Left forelimb (tissue), 1 donor: Measurements from ENCODE around the gene PID1.

ENCODE experiments used
- DNase-seq: peaks from one replicate; pipeline ENCODE4 v3.0.0-alpha.2; 2018; ENCODE audit warnings: low spot score

The PID1 gene

DNA sequence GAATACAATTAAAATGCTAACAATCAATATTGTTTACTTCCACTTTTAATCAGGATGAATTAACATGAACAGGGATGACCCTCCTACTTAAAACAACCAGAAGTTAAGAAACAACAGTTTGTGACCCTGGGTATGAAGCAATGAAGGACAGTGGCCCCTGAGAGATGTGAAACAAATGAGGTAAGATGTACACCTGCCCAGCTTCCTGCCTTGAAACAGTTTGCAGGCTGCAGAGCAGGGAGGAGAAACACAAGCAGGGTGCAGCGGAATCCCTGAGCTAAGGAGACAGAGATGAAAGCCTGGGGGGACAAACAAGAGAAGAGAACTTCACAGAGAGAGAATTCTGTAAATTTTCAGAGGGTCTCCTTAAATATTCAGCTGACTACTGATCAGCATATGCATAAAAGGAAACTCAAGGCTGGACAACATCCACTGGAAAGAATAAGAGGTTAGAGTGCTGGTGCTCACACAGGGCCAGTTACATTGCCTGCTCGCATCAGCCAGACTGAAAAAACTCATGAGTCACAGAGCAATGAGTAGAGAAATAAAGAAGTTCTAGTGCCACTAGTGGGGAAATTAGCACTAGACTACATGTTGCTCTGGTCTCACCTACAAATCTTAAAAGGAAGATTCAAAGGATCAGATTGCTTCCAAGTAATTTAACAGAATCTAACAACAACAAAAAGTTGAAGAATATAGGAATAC, 106.4 kb downstream of the PID1 start:
- DNase-seq: no peak

DNA sequence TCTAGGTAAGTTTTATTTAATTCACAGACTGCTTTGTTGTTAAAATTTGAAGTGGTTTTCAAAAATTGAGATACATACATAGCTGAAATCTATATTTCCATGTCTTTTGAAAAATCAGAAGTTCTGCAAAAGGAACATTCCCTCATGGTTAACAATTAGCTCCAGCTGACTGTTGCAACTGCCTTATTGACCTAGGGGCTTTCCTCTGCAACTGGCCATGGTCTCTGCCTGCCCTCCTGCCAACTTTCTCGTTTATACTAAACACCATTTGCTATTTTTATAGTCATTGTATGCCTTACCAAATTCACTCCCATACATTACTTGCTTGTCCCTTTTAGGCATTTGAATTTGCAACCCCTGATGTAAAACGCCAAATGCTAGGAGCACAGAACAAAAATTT, 107.2 kb downstream of the PID1 start:
- DNase-seq: no peak

DNA sequence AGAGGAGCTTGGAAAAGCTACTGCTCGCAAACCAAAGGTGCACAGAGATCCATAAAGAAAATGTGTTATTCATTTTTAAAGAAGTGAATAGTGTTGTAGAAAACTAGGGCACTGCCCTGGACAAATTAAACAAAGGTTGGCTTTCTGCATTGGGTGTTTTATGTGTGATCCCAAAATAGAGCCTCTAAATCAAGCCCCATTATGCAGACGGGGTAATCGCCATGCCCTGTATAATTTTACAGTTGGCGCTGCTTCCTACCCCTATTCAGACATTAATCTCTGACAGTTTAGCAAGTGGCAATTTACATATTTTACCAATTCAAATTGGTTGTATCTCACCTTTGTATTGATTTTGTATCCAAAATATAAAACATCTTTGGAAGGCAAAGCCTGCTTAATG, 109.1 kb downstream of the PID1 start:
- DNase-seq: no peak

DNA sequence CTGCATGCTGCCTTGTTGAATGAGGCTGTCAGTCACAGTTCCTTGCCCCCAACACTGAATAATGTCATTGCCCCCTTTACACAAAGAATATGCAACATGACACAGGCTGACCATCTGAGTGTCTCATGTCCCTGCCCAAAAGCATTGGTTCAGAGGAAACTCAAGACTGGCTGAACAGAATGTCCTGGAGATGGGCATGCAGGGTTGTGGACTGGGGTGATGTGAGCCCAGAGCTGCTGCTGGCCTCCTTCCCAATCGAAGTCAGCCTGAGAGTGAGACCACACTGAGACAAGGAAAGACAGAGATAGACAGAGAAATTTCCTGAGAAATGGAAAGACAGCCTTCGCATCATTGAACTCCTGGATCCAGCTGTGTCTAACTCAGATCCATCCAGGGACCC, 110.1 kb downstream of the PID1 start:
- no peak for DNase-seq

DNA sequence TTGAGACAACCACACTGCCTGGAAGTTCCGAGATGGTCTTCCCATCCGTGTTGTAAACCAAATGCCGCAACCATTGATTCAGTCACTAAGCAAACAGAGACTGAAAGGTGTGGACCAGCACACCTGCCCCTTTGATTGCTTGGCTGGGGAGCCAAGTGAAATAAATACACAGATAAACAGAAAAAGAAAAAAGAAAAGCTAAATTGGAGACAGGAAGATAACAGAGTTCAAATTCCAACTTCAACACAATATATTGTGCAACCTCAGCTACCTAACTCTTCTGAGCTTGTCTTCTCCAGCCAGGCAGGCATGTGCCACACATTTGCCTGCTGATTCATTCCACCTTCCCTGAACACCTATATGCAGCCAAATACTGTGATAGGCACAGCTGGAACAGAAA, 110.9 kb downstream of the PID1 start:
- no peak for DNase-seq

DNA sequence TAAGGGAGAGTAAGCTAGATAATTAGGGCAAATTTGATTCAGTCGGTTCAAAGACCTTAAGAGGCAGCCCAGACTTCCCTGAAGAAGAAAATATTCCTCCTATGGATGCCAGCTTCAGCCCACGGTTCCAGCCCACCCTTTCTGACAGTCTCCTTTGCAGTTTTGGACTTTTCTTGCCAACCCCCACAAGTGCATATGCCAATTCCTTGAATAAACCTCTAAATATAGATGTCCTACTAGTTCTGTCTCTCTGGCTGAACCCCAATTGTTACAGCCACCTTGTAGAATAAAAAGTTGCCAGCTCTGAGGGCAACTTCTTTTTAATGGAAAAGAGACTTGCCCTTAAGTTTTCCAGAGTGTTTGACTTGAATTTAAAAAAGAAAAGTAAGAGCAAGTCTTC, 111.7 kb downstream of the PID1 start:
- DNase-seq: no peak

DNA sequence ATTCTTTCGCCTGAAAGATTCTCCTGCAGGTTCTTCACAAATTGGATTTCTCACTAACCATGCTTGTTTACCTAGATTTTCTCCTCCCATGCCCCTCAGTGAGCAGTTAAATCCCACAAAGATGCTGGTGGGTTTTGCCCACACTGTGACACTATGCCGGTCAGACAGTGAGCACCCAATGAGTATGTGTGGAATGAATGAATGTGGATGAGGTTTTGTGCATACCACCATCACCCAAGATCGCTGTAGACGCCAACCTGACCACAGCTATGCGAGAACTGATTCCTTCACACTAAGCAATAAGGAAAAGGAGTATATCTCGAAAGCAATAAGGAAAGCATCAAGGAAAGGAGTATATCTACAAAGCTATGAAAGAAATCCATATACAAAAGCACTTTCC, 116.7 kb downstream of the PID1 start:
- no peak for DNase-seq

DNA sequence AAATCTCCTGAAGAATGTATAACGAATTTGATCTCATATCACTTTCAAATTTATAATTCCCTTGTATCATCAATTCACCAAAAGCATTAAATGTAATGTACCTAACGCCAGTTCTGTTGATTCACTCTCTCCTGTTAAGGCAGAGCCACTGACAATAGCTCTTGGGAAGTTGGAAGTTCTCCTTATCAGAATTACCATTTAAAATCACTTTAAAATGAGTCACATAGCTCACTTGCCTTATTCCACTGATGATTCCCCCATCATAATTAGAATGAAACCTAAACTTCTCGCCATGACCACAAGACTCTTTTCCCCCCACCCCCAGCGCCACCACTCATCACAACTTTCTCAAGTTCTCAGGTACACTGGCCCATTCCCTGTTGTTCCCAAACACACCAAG, 117.1 kb downstream of the PID1 start:
- no peak for DNase-seq

DNA sequence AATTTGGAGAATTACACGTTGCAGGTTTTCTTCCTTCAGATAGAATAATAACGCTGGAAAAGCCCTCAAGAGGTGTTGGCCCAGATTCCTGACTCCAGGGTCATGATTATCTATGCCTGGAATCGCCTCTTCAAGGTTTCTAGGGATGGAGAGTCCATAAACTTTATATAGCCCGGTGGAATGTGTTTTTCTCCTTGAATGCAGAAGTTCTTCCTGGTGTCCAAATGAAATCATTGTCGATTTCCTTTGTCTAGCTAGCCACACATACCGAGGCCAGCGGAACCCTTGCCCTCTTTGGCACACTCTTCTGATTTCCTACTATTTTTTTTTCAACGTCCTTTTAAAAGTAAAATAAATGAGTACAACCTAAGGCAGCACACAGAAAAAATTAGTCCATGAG, 117.8 kb downstream of the PID1 start:
- no peak for DNase-seq

DNA sequence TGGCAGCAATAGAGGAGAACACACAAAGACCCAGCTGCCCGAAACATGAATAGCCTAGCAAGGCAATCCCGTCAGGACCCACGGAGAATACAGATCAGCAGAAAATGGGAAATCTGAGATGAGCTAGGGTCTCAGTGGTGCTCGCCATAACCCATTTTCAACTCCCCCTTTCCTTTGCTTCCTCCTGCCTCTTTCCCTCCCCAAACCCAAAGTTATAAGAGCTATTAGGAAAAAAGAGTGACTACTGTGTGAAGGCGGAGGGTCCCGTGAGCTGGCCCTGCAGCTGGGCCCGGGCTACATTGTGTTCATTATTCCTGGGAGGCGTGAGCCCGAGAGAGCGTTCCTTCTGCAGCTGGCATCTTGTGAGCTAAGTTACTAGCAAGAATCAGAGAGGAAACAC, 118.4 kb downstream of the PID1 start:
- DNase-seq: no peak

DNA sequence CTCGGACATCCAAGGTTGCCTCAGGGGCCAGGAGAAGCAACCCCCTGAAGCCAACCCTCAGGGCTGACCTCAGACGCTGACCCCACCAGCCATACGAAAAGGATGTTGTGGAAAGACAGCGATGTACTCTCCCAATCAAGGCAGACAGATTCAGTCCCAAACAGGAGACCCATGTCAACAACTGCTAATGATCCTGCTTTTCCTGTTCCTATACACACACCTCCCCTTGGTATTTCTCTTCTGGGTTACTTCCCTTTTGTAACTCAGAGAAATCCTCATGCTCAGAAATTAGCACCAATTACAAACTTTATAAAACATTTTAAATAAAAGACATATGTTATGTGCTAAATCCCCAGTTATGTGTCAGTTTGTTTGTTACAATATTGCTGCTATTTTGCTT, 120.8 kb downstream of the PID1 start:
- no peak for DNase-seq

DNA sequence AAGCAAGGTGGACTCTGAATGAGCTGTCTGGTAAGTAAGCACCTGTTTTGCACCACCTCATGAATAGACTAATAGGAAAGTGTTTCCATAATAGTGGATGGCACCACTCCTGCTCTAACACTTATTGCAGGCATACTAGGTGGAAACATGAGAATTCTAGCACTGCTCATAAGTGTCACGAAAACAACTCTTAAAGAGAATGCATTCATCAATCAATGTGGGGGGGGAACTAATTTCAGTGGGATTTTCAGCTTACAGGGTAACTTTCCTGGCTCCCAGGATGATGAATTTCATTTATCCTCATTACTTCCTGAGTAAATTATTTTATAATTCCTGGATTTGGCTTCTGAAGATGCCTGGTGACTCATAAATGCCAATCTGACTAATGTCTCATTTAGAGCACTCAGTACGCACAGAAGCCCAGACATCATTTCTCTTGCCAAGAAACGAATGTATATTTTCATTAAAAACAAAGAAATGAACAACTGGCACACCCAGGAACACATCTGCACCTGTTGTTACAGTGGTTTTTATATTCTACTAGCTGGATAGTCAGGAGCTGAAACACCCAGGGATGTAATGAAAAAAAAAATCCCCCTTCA, 129.6 kb downstream of the PID1 start:
- no peak for DNase-seq

DNA sequence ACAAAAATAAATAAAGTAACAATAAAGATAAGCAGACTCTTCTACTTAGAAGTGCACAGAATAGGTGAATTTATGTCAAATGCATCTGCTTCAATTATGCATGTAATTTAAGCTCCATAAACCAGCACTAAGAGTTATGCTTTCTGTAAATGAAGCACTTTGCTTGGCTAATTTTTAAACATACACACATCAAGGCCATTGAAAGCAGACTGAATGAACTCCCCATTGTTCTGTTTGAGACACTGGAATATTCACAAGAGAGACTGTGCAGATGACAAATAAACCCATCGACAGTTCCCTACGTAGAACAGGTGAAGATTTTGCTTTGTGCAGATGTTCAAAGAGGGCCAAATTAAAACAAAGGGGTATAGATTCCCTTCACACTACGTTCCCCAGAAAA, 133.4 kb downstream of the PID1 start:
- no peak for DNase-seq

DNA sequence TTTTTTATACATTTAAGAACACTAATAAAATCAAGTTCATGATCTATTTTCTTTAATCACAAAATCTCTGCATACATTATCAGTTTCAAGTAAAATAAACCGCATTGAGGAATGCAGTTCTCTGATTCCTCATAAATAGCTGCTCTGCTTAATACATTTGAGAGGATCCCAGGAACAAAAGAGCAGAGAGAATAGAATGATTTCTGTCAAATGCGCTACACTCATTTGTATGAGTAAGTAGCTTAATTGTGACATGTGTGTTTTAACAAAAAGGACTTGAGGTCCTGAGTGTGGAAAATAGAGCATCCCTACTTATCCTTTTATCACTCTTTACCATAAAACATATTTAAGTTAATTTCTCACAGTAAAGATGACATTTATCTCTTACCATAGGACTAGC, 134.0 kb downstream of the PID1 start:
- no peak for DNase-seq

DNA sequence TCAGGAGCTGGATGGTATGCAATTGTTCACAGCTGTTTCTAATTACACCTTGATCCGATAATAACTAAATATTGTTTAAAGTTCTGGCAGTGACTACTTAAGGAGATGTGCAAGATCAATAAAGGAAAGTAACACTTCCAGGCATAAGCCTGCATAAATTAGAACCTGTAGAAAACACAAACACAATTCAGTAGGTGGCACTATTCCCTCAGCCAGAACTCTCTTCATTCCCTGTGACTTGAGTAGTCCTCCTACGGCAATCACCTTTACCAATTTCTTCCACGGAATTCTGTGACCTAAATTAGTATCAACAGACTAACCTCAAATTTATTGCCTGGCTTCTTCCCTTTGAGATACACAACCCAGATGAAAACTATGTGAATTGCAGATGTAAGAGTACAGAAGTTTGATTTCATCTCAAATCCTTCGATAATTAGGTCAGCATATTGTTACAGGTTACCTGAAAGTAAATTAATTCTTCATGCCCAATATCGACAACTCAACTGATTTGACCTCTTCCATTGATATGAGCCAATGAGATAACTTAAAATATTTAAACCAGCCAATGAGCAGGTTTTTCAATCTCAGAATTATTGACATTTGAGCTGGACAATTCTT, 137.8 kb downstream of the PID1 start:
- DNase-seq: no peak

DNA sequence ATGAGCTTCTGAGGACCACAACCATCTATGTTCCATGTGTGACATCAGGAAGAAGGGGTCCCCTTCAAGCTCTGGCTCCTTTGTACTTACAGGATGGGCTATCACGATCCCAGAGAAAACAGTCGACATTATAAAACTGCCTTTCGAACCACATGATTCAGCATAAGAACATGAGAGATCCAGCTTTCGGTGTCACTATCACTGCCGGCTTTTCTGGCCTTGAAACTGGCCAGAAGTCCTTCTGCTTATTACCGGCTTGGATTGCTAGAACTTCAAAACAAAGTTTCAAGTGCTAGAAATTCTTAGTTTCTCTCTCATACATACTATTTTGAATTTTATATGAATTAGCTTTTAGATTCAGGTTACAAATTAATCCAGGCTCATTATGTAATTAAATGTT, 138.9 kb downstream of the PID1 start:
- DNase-seq: no peak

DNA sequence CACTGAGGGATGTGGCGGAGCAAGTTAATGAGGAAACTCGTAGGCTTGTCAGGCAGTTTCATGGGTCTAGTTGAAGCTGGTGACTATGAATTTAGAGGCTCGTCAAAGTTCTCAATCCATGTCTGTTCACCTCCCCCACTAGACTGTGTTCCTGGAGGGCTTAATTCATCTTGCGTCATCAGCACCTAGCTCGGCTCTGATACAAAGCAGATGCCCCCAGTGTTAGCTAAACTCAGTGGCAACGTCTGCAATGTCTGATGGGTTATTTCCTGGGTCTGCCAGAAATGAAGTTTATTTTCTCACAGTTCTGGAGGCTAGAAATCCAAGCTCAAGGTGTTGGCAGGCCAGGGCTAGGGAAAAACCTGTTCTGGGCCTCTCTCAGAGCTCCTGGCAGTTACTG, 140.6 kb downstream of the PID1 start:
- DNase-seq: no peak

DNA sequence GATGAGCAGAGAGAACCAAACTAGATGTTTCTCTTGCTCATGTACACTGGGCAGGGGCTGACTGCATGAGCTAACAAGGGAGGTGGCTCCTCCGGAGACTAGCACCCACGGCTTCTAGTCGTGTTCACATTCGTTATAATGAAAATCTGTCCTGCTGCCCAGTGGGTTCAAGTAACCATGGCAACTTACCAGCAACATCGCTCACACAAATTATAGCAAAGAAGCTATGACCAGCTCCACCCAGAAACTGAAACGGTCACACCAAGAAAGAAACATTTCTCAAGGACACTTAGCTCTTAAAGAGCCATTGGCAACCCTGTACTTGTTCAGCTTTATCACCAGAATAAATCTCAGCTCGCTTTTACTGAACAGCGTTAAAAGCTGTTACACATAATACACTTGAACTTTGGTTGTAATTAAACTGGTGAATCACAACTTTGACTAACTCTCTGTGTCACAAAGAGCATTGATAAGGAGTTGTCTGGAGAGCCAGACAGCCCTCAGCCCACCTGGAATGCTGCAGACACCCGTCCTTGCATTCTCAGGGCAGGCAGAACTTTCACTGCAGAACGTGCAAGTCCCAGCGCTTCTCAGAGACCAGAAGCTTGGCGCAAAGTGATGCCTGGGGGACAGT, 141.2 kb downstream of the PID1 start:
- DNase-seq: no peak

DNA sequence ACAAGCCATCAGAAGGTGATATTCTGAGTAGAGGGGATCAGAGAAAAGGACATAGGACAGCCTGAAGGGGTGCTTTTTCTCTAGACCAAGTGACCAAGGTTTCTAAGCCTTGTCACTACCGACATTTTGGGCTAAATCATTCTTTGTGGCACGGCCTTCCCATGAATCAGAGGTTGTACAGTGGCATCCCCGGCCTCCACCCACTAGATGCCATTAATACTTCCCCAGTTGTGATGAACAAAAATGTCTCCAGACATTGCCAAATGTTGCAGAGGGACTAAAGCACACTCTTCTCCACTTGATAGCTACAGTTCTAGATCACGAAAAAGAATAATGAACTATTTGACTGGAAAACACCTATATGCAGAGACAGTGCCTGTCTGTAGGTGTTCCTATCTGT, 143.6 kb downstream of the PID1 start:
- DNase-seq: no peak

DNA sequence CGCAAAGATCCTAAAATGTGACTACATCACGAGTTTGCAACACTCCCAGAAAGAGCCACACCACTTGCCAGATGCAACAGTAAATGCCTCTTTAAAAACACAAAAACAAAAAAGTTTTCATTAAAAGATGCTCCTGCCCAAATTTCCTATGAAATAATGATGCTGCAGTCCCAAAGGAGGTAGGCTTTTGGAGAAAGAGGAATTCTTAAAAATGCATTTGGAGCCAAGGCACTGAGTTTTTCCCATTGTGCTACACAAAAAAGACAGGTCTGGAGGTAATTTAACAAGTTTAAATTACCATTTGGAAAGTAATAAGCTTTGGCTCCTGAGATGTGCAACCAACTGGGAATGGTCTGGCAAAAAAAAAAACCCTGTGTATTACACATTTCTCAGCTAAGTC, 145.0 kb downstream of the PID1 start:
- DNase-seq: no peak

DNA sequence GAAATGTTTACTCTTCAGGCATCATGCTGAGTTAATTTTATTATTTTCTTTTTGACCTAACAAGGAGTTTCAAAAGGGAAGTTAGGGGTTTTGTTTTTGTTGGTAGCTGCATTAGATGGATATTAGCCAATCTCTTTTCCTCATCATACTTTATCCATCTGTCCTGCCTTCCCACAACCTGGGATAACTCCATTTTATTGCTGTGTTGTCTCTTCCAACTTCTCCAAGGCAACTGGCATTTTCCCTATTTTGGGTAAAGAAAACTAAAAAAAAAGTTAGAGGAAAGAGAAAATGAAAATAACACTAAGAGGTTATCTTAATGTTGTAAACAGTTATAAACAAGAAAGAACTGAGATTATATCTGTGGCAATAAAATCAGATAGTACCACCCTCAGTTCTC, 147.0 kb downstream of the PID1 start:
- DNase-seq: no peak

DNA sequence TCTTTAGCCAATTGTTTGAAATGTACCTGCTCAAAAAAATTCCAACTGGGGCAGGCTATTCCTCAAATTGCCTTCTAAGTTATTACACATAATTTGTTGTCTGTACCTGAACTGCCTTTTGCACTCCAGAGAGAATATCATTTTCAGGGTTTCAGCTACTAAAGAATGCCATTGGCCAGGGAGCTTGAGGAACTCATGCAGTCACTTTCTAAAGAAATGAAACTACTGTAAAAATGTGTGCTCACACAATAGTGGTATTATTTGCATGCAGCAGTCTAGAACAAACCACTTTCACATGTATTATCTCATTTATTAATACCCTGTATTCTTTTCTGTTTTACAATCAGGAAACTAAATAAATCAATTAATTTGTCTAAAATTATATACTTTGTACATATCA, 152.2 kb downstream of the PID1 start:
- no peak for DNase-seq

DNA sequence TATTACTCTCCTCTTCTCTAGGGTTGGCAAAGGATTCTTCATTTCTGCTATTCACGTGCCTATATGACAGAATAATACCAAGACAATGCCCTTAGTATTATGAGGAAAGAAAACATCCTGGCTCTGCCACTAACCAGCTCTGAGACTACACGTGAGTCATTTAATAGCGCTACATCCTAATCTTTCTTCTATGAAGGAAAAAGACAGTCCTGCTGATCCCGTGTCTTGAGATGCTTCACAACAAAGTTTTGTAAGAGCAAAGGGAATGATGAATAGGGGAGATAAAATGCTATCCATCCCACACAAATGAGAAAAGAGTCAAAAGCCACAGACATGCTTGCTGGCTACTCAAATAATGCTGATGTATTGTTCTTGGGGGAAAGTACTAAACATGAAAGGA, 152.8 kb downstream of the PID1 start:
- no peak for DNase-seq
